ENCODE results near the gene KCNK5. TPM values are rescaled to one million over a fixed set of nuclear protein-coding genes. Genes with fewer than 3 reads are reported as not detected.

KCNK5 gene
- polyA plus RNA-seq, 3 donors: 0.09 TPM; not detected in 2

- no peak overlapping the region for H3K27ac Mint-ChIP-seq
These were observed 46.7 kb downstream of the KCNK5 start for GRCh38 chr6:39182604-39183003.

GRCh38 chr6:39181826-39182225 lies 47.4 kb downstream of the KCNK5 start:
- no peaks in the 10 kb centered on the region for H3K4me1 ChIP-seq (ENCODE audit: control insufficient read depth in 1 of 2, insufficient read depth in 2 of 2, low read length in 2 of 2)
- Mint-ChIP-seq H3K4me3 (no peak overlapping the region), H3K27me3 (ENCODE audit: low read depth in 3 of 3) (peaks cover 0 to 2% (median 0%) of the 10 kb centered on the region in 3 donors), H3K27ac (no peak overlapping the region), H3K4me1 (no peaks in the 10 kb centered on the region), H3K9me3 (peaks cover 3 to 14% (median 9%) of the 10 kb centered on the region in 7 donors), H3K36me3 (peaks cover 0 to 1% of the 10 kb centered on the region in 2 donors)
- H3K27ac ChIP-seq (ENCODE audit: low read depth in 1 of 2, low read length in 2 of 2): no peak overlapping the region
- no peak overlapping the region for H3K4me3 ChIP-seq (replicated peaks in 1 of 3; ENCODE audit: low read depth in 2 of 3, low read length in 3 of 3)
- no peak overlapping the region for H2AFZ ChIP-seq (ENCODE audit: insufficient read depth, low read depth, low read length, poor library complexity, severe bottlenecking)
- WGBS (ENCODE audit: insufficient coverage): 98% methylated on average over 3 of the region's 4 CpGs
- TF ChIP-seq CTCF (IDR thresholded peaks at IDR 0.05): no peak
- no peak overlapping the region for H3K9ac ChIP-seq (ENCODE audit: insufficient read depth, low read length, poor library complexity, severe bottlenecking)
- no peaks in the 10 kb centered on the region for H3K79me2 ChIP-seq (ENCODE audit: insufficient read depth, low read length)
- intact Hi-C loops (cut with micrococcal nuclease): no loop called here
- no peak for DNase-seq
- H3K9me3 ChIP-seq (replicated peaks in 1 of 2; ENCODE audit: control insufficient read depth in 1 of 2, insufficient read depth in 1 of 2, low read length in 2 of 2): peaks cover 6 to 7% of the 10 kb centered on the region in 2 donors
- H3K36me3 ChIP-seq (replicated peaks in 1 of 2; ENCODE audit: control insufficient read depth in 1 of 2, insufficient read depth in 2 of 2, low read length in 2 of 2): no peaks in the 10 kb centered on the region
- H3K4me2 ChIP-seq (replicated peaks; ENCODE audit: extremely low read depth, low read length, poor library complexity, severe bottlenecking): no peak overlapping the region
- no peaks in the 10 kb centered on the region for H3K27me3 ChIP-seq (ENCODE audit: control insufficient read depth in 2 of 2, insufficient read depth in 2 of 2, low read length in 2 of 2)
- H4K20me1 ChIP-seq (ENCODE audit: insufficient read depth, low read length): no peaks in the 10 kb centered on the region

More at GRCh38 chr6:39182604-39183003, 46.7 kb downstream of the KCNK5 start:
- no peaks in the 10 kb centered on the region for H3K36me3 ChIP-seq (replicated peaks in 1 of 2; ENCODE audit: control insufficient read depth in 1 of 2, insufficient read depth in 2 of 2, low read length in 2 of 2)
- H3K4me3 Mint-ChIP-seq: no peak overlapping the region
- TF ChIP-seq CTCF (IDR thresholded peaks at IDR 0.05): no peak
- peaks cover 0 to 2% (median 0%) of the 10 kb centered on the region in 3 donors for H3K27me3 Mint-ChIP-seq (ENCODE audit: low read depth in 3 of 3)
- H3K9me3 ChIP-seq (replicated peaks in 1 of 2; ENCODE audit: control insufficient read depth in 1 of 2, insufficient read depth in 1 of 2, low read length in 2 of 2): peaks cover 2 to 6% of the 10 kb centered on the region in 2 donors
- no peaks in the 10 kb centered on the region for H3K4me1 Mint-ChIP-seq
- no peaks in the 10 kb centered on the region for H4K20me1 ChIP-seq (ENCODE audit: insufficient read depth, low read length)
- no peaks in the 10 kb centered on the region for H3K27me3 ChIP-seq (ENCODE audit: control insufficient read depth in 2 of 2, insufficient read depth in 2 of 2, low read length in 2 of 2)
- peaks cover 0 to 1% of the 10 kb centered on the region in 2 donors for H3K36me3 Mint-ChIP-seq
- DNase-seq: no peak
- no peaks in the 10 kb centered on the region for H3K79me2 ChIP-seq (ENCODE audit: insufficient read depth, low read length)
- no peak overlapping the region for H3K9ac ChIP-seq (ENCODE audit: insufficient read depth, low read length, poor library complexity, severe bottlenecking)
- H2AFZ ChIP-seq (ENCODE audit: insufficient read depth, low read depth, low read length, poor library complexity, severe bottlenecking): no peak overlapping the region
- no peak overlapping the region for H3K27ac ChIP-seq (ENCODE audit: low read depth in 1 of 2, low read length in 2 of 2)
- peaks cover 0 to 8% (median 2%) of the 10 kb centered on the region in 7 donors for H3K9me3 Mint-ChIP-seq
- intact Hi-C loops (cut with micrococcal nuclease): no loop called here
- H3K4me1 ChIP-seq (ENCODE audit: control insufficient read depth in 1 of 2, insufficient read depth in 2 of 2, low read length in 2 of 2): no peaks in the 10 kb centered on the region
- H3K4me3 ChIP-seq (replicated peaks in 1 of 3; ENCODE audit: low read depth in 2 of 3, low read length in 3 of 3): no peak overlapping the region
- H3K4me2 ChIP-seq (replicated peaks; ENCODE audit: extremely low read depth, low read length, poor library complexity, severe bottlenecking): no peak overlapping the region
- WGBS (ENCODE audit: insufficient coverage): no CpG with 5 or more reads among the region's 3 CpGs
